COR-L47 (cell line): ENCODE measurements around the gene ARID3A.
A peak's percentile ranks its signal among the peaks of the same experiment; 100 is the strongest.

Experiments used
- DNase-seq: peaks from one replicate; lab custom pipeline; 2025; lab: John Stamatoyannopoulos, UW

ARID3A gene

DNA sequence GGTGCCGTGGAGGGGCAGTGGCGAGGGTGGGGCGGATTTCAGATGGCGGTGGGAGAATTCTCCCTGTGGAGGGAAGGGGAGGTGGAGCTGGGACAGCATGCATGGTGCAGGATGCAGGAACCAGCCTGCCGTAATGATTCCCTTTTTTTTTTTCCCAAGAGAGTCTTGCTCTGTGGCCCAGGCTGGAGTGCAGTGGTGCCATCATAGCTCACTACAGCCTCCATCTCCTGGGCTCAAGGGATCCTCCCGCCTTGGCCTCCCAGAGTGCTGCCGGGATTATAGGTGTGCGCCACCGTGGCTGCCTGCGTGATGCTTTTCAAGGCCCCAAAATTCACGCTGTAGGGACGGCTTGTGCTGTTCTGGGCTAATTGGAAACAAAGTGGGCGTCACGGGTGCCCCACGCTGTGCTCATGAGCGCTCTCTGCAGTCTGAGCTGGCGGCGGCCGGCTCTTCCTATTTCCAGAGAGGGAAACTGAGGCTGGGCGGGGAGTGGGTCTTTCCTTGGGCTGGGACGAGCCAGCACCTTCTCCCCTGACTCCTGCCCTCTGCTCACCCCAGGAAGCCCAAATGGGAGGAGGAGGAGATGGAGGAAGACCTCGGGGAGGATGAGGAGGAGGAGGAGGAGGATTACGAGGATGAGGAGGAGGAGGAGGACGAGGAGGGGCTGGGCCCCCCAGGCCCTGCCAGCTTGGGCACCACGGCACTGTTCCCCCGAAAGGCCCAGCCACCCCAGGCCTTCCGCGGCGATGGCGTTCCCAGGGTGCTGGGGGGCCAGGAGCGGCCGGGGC, 6.2 kb downstream of the ARID3A start:
- DNase-seq = no peak

DNA sequence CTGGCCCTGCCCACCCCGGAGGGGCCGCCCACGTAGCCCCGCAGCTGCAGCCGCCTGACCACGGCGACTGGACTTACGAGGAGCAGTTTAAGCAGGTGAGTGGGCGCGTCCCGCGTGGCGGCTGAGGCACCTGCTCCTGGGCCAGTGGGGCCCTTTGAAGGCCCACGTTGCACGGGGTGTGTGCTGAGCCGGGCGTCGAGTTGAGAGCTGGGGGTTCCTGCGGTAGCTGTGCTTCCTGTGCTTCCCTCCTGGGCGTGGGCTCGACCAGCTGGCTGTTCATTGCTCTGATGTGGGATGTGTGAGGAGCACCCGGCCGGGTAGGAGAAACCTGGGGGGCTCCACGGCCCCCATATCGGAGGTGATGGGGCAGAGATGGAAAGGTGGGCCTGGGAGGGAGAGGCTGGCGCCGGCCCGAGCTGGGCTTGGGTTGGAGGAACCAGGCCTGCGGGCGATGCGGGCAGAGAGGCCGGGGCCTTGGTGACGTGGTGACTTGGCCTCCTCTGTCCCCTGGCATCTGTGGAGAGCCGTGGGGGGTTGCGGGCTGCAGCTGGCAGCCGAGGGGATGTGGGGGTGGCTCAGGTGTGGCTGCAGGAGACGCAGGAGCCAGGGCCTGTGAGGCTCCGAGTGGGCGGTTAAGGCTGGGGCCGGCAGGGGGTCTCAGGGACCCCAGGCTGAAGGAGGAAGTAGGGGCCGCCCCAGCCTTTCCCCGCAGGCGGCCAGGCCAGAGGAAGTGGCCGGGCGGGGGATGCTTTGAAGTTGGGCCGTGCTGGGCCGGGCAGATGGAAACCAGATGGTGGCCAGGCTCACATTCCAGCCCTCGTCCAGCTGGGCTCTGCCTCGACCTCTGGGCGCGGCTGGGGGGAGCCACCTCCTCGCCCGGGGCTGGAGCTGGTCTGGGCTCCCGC, 7.1 kb downstream of the ARID3A start:
- DNase-seq = no peak

DNA sequence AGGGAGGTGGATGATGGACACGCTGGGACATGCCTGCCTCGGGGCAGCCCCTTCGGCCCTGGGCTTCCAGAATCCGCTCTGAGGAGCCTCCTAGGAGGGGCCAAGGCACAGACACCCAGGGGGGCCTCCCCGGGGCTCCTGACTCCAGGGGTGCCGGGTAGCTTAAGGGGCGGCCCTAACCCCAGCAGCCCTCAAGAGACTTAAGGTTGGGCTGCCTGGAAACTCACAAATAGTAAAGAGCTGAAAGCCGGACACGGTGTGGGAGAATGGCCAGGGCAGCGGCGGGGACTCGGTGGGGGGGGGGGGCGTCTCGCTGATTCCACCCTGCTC, 7.7 kb downstream of the ARID3A start:
- DNase-seq = no peak

DNA sequence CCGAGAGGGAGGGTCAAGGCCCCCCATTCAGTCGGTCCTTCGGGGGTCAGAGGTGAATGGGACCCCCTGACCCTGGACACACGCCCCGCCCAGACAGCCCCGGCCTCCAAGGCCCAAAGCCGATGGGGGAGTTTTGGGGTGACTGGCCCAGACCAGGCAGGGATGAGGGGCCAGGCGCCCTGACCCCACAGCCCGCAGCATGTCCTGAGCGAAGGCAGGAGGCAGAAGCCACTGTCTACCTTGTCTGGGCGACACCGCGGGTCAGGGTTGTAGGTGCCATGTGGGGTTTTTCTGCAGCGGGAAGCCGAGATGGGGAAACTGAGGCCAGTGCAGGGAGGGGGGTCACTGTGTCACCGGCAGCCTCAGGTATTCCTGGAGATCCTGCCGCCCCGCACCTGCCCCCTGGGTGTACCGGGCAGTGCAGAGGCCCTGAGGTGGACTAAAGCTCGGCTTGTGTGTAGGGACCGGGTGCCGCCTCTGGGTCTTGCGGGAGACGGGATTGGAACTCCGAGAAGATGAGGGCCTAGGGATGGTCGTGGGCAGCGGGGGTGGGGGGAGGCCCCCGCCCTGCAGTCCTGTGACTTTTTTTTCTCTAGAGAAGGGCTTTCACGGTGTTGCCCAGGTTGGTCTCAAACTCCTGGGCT, 8.5 kb downstream of the ARID3A start:
- DNase-seq = no peak

DNA sequence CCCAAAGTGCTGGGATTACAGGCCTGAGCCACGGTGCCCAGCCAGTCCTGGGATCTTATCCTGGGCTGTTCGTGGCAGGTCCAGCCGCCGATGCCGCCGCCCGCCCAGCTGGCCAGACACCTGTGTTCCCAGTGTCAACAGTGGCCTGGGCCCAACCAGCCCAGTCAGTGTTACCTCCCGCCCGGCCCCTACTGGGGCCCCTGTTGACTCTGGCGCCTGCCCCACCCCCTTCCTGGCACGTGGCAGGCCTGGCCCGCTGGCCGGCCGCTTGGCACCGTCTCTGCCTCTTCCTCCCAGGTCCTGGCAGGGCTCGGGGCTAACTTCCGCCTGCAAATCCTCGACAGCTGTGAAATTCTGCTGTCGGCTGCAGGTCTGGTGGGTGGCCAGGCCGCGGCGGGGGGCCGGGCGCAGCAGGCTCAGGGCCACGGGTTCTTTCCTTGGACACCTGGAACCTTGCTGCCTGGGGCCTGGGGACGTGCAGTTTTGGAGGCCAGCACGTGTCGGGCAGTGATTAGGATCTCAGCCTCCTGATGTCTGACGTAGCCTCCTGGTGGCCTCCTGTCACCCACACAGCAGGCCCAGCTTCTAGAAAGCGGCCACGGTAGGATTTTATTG, 9.1 kb downstream of the ARID3A start:
- peak; percentile 92 for DNase-seq

DNA sequence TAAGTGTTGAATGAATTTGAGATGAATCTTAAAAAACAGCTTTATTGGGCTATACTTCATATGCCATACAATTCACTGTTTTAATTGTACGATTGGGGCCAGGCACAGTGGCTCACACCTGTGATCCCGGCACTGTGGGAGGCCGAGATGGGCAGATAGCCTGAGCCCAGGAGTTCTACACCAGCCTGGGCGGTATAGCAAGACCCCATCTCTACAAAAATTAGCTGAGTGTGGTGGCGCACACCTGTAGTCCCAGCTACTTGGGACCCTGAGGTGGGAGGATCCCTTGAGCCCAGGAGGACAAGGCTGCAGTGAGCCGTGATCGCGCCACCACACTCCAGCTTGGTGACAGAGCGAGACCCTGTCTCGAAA, 10.3 kb downstream of the ARID3A start:
- DNase-seq = no peak

DNA sequence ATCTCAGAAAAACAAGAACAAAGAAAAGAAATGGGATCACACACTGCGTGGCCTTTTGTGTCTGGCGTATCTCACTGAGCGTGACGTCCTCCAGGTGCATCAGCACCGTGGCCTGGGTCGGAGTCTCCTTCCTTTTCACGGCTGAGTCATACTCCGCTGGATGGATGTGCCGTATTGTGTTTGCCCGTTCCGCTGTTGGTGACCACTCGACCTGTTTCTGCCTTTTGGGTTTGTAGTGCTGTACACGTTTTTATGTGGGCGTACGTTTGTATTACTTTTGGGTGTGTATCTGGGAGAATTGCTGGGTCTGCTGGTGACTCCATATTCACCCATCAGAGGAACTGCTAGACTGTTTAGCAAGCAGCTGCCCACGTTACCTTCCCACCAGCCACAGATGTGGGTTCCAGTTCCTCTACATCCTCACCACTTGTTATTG, 11.4 kb downstream of the ARID3A start:
- DNase-seq = no peak

DNA sequence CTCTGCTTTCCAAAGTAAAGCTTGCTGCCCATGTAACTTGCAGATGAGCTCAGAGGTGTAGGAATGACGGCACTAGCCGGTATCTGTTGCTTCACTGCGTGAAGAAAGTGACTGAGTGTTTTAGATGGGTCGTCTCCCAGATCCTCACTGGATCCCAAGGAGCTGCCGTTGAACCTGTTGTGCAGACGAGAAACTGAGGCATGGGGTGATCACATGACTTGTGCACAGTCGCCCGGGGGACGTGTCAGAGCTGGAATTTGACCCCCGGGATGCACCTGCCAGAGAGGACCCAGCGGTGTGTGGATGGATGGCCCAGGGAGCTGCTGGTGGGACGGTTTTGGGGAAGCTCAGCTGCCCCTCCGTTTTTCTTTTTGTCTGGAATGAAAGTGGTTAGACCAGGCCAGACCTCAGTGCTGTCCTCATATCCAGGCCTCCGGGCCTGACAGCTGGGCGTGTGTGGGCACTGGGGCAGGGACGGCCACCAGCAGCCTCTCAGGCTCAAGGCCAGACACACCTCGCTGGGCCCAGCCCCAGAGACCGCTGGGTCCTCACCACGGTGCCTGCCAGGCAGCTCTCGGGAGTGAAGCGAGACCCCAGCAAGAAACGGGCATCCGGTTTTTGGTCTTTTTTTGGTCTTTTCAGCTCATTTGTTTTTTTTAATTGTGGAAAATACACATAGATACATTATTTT, 12.5 kb downstream of the ARID3A start:
- DNase-seq = no peak

DNA sequence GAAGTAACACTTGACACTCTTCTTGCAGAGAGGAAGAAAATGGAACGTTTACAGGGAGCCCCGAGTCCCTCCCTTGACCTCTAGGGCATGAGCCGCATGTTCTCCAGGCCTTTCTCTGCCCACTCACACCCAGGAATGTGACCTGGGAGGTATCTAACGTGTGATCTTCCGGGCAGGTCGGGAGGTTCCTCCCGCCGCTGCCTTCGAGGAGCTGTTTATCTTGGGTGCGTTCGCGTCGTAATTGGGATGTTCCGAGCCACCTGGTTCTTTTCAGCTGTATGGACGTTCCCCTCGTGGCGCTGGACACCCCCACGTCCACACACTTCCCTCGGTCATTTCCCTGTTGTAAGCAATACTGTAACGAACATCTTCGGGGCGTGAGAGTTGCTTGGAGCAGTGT, 13.6 kb downstream of the ARID3A start:
- no peak for DNase-seq

DNA sequence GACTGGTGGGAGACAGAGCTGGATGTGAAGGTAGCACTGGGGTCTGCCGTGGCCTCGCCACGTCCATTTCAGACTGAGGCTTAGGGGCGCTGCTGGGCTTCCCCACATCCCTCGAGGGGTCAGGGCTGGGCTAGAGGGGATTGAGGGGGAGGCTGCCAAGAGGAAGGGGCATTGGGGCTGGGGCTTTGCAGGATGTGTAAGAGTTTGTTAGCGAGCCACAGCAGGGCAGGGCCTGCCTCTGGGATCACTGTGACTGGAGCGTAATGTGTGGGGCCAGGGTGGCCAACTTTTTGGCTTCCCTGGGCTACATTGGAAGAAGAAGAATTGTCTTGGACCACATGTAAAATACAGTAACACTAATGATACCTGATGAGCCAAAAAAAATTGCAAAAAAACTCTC, 14.1 kb downstream of the ARID3A start:
- DNase-seq = no peak

DNA sequence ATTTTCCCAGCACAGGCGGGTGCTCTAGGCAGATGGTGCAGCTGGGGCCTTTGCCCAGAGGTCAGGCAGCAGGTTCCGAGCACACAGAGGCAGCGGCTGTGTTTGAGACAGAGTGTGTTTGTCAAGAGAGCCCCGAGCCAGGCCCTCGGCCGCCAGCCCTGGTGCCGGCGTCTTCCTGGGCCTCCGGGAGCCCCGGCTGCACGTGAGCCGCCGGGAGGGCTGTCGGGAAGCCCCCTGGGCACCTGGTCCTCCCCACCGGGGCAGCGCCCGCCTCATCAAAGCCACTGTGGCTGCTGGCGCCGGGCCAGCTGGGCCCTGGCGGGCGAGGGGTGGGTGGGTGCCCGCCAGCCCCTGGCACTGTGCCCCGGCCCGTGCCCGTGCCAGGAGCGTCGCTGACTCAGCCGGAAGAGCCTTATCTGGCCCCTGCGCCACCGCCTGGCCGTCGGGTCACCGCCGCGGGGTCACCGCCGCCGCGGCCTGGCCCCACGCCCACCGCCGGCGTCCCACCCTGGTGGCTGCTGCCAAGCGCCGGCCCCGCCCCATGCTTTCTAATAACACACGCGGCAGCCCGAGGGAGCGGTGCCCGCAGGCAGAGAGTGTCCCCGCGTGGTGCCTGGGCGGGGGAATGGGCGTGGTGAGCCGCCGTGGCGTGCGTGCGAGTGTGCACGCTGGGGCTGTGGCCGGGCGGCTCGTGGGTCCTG, 14.9 kb downstream of the ARID3A start:
- peak; percentile 99 for DNase-seq

DNA sequence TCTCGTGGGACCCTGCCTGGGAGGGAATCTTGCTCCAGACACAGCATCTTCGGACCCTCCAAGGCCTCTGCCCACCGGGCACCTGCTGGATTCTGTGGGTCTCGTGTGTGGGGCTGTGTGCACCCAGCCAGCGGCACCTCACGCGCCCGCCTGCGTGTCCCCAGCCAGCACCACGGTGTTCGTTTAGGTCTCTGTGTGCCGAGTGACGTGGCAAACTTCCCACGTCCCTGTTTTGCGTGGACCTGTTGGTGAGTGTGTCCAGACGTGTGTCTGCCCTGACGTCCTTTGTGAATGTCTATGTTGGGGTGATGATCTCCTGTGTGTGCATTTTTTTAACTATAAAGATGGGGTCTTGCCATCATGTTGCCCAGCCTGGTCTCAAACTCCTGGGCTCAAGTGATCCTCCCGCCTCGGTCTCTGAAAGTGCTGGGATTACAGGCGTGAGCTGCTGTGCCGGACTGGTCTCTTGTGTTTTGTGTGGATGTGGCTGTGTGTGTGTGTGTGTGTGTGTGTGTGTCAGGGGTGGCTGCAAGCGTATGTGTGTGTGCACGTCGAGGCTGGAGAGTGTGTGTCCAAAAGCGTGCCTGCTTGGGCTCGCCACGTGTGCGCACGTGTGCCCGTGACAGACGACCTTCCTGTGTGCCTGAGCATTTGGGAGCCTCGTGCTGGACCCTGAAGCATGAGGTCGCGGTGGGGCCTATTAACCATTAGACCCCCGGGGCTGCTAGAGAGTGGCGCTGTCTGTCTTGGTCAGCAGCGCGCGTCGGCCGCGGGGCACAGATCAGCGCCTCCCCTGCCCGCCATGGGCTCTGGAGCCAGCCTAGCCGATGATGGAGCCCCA, 15.7 kb downstream of the ARID3A start:
- DNase-seq = no peak

DNA sequence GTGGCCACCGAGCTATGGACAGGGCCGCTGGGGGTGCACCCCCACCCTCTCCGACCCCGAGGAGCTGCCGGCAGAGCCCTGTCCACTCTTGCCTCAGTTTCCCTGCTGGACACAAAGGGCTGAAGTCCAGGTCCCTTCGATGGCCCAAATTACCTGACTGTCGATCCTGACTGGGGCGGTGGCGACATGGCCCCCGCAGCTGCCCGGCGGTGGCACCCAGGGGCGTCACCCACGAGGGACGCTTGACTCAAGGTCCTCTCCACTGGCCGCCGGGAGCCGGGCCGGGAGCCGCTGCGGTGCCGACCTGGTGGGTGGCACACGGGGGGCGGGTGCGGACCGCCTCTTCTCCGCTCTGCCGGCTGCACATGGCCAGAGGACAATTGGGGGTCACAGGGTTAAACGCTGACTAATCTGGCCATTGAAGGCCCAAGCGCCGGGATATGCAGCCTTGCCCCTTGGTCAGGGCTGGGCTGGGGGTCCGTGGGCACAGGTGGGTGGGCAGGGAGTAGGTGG, 16.4 kb downstream of the ARID3A start:
- DNase-seq = no peak

DNA sequence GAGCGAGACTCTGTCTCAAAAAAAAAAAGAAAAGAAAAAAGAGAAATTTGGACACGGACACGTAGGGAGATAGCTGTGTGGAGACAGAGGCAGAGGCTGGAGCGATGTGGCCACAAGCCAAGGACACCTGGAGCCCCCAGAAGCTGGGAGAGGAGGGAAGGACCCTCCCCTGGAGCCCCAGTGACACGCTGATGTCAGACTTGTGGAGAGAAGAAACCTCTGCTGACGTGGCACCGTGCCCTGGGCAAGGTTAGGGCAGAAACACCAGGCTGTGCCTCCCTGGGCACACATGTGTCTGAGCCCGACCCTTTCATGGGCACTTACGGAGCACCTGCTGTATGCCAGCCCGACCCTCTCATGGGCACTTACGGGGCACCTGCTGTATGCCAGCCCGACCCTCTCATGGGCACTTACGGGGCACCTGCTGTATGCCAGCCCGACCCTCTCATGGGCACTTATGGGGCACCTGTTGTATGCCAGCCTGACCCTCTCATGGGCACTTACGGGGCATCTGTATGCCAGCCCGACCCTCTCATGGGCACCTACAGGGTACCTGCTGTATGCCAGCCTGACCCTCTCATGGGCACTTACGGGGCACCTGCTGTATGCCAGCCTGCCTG, 17.8 kb downstream of the ARID3A start:
- no peak for DNase-seq

DNA sequence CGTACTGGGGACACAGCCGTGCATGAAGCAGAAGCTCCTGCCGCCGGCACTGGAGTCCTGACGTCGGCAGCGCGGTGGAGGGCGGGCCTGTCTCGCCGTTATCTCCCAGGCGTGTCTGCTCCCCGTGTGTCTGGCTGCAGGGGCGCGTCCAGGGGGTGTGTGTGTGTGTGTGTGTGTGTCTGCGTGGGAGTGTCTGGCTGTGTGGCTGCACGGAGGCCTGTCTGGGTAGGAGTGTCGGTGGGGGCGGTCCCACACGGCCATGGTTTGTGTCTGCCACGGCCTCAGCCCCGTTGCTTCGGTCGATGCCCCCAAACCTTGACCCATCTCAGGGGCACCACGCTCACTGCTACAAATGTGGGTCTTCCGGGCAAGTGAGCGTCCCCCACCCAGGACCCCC, 18.3 kb downstream of the ARID3A start:
- DNase-seq = no peak

DNA sequence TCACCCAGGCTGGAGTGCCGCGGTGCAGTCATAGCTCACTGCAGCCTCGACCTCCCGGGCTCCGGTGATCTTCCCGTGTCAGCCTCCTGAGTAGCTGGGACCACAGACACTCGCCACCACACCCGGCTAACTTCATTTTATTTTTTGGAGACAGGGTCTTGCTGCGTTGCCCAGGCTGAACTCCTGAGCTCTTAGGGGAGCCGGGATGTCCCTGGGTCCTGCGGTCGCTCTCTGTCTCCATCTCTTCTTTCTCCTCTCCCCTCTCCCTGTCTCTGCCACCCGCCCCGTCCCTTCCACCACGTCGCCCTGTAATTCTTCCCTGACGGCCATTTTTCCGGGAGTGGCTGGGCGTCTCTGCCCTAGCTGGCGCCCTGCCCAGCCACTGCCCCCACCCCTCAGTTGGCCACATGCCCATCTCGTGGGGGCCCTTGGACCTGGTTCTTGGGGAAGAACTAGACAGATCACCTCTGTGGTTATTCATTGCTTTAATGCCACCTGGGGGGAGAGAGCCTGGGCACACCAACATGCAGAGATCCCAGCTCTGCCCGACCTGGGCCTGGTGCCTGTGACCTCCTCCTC, 18.9 kb downstream of the ARID3A start:
- peak; percentile 92 for DNase-seq

DNA sequence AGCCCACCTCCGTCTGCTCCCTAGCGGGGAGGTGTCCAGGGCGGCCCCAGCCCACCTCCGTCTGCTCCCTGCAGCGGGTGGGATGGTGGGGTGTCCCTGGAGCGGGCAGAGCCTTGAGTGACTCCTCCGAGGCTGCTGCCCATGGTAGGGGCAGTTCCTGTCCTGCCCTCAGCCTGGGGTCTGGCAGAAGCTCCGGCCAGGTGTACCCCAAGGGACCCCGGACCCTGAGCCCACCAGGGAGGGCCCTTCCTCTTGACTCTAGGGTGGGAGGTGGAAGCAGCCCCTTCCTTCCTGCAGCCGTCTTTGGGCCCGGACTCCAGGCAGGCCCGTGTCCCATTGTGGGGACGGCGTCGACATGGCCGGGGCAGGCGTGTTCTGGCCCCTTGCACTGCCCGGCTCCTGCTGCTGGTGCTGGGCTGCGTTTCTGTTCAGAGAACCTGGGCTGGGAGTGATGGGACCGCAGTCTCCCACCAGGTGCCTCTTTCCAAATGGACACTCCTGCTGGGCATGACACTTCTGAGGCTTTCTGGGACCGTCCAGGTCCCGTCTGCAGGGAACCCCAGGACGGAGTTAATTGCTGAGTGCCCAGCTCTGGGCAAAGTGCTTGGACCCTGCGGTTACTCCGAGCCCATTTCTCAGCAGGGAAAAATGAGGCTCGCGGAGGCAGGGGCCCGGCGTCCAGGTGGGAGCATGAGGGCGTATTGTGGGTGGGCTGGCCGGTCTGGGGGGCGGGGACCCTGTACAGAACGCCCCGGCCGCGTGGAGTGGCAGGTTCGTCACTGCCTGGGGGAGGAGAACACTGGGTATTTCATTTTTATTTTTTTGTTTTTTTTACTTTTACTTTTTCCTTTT, 19.8 kb downstream of the ARID3A start:
- DNase-seq = no peak

DNA sequence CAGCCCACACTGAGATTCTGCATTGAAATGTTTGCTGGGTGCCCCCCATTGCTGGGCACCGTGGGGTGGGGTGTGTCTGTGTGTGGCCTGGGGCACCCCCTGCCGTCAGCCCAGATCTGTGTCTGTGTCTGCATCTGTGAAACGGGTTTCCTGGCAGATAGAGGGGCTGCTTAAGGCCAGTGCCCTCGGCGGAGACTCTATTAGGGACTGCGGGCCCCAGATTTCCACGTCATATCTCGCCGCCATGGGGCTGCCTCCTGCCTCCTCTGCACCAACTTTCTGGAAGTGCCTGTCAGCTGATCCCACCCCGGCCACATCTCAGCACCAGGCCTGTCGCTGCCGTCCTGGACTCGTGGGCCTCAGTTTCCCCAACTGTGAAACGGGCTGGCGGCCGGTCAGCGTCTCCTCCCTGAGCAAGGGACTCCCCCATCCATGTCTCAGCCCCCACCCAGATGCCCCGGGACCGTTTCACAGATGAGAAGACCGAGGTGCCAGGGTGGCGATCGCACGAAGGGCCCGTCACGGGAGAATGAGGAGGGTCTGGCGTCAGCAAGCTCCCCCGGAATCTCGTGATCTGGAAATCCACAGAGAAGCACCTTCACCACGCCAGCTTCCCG, 21.4 kb downstream of the ARID3A start:
- no peak for DNase-seq
